HEK293 (cell line): ENCODE data around the gene ZNF536.

Experiments used
- INSM2 ChIP-seq: fragments of 450-650 bp; formaldehyde crosslinking; IDR thresholded peaks from 2 replicates; pipeline ENCODE4 v1.5.1; 2016; ENCODE audit warnings: missing biosample characterization, missing genetic modification characterization
- PRDM6 ChIP-seq: fragments of 450-650 bp; formaldehyde crosslinking; IDR thresholded peaks from 2 replicates; pipeline ENCODE4 v1.5.1; 2017; ENCODE audit warnings: missing biosample characterization, missing genetic modification characterization
- RBAK ChIP-seq: fragments of 450-650 bp; formaldehyde crosslinking; IDR thresholded peaks from 2 replicates; pipeline ENCODE4 v1.5.1; 2016; ENCODE audit warnings: missing biosample characterization, missing genetic modification characterization
- SP7 ChIP-seq: fragments of 450-650 bp; formaldehyde crosslinking; IDR thresholded peaks from 2 replicates; pipeline ENCODE4 v1.5.1; 2016; ENCODE audit warnings: missing biosample characterization, missing genetic modification characterization
- YY2 ChIP-seq: fragments of 450-650 bp; formaldehyde crosslinking; IDR thresholded peaks from 2 replicates; pipeline ENCODE4 v1.5.1; 2016; ENCODE audit warnings: missing biosample characterization, missing genetic modification characterization
- ZBTB10 ChIP-seq: fragments of 450-650 bp; formaldehyde crosslinking; IDR thresholded peaks from 2 replicates; pipeline ENCODE4 v1.5.1; 2016; ENCODE audit warnings: missing biosample characterization, missing genetic modification characterization
- ZBTB26 ChIP-seq: fragments of 450-650 bp; formaldehyde crosslinking; optimal IDR thresholded peaks from 2 replicates; pipeline ENCODE3; 2016; ENCODE audit warnings: missing biosample characterization, mild to moderate bottlenecking, missing genetic modification characterization
- ZBTB7A ChIP-seq: fragments of 450-650 bp; formaldehyde crosslinking; IDR thresholded peaks from 2 replicates; pipeline ENCODE4 v1.5.1; 2016; ENCODE audit warnings: low read depth, missing biosample characterization, missing genetic modification characterization
- ZEB2 ChIP-seq: fragments of 450-650 bp; formaldehyde crosslinking; IDR thresholded peaks from 2 replicates; pipeline ENCODE4 v1.5.1; 2016; ENCODE audit warnings: missing biosample characterization, missing genetic modification characterization
- ZNF112 ChIP-seq: fragments of 450-650 bp; formaldehyde crosslinking; IDR thresholded peaks from 2 replicates; pipeline ENCODE4 v1.5.0; 2017; ENCODE audit warnings: missing biosample characterization, missing genetic modification characterization
- ZNF114 ChIP-seq: fragments of 450-650 bp; formaldehyde crosslinking; IDR thresholded peaks from 2 replicates; pipeline ENCODE4 v1.5.0; 2017; ENCODE audit warnings: missing biosample characterization, missing genetic modification characterization
- ZNF169 ChIP-seq: fragments of 450-650 bp; formaldehyde crosslinking; IDR thresholded peaks from 2 replicates; pipeline ENCODE4 v1.5.1; 2016; ENCODE audit warnings: missing biosample characterization, missing genetic modification characterization
- ZNF202 ChIP-seq: fragments of 450-650 bp; formaldehyde crosslinking; IDR thresholded peaks from 2 replicates; pipeline ENCODE4 v1.5.1; 2016; ENCODE audit warnings: missing biosample characterization, missing genetic modification characterization, borderline replicate concordance
- ZNF239 ChIP-seq: fragments of 450-650 bp; formaldehyde crosslinking; IDR thresholded peaks from 2 replicates; pipeline ENCODE4 v1.5.1; 2016; ENCODE audit warnings: missing biosample characterization, missing genetic modification characterization
- ZNF311 ChIP-seq: fragments of 450-650 bp; formaldehyde crosslinking; IDR thresholded peaks from 2 replicates; pipeline ENCODE4 v1.5.1; 2017; ENCODE audit warnings: missing biosample characterization, missing genetic modification characterization, borderline replicate concordance
- ZNF423 ChIP-seq: fragments of 450-650 bp; formaldehyde crosslinking; IDR thresholded peaks from 2 replicates; pipeline ENCODE4 v1.5.1; 2016; ENCODE audit warnings: missing biosample characterization, missing genetic modification characterization
- ZNF488 ChIP-seq: fragments of 450-650 bp; formaldehyde crosslinking; IDR thresholded peaks from 2 replicates; pipeline ENCODE4 v1.5.1; 2016; ENCODE audit warnings: missing biosample characterization, missing genetic modification characterization
- ZNF521 ChIP-seq: fragments of 450-650 bp; formaldehyde crosslinking; IDR thresholded peaks from 2 replicates; pipeline ENCODE4 v1.5.1; 2017; ENCODE audit warnings: missing biosample characterization, mild to moderate bottlenecking, missing genetic modification characterization
- ZNF621 ChIP-seq: fragments of 450-650 bp; formaldehyde crosslinking; IDR thresholded peaks from 2 replicates; pipeline ENCODE4 v1.5.1; 2017; ENCODE audit warnings: missing biosample characterization, missing genetic modification characterization
- ZNF701 ChIP-seq: fragments of 450-650 bp; formaldehyde crosslinking; IDR thresholded peaks from 2 replicates; pipeline ENCODE4 v1.5.1; 2016; ENCODE audit warnings: missing biosample characterization, missing genetic modification characterization
- ZNF785 ChIP-seq: fragments of 450-650 bp; formaldehyde crosslinking; IDR thresholded peaks from 2 replicates; pipeline ENCODE4 v1.5.1; 2016; ENCODE audit warnings: missing biosample characterization, missing genetic modification characterization
- TF ChIP-seq, protein P1 (sequence below): fragments of 450-650 bp; formaldehyde crosslinking; IDR thresholded peaks from 2 replicates; pipeline ENCODE4 v1.5.1; 2017; ENCODE audit warnings: missing biosample characterization, missing genetic modification characterization
- TF ChIP-seq, protein P2 (sequence below): IDR thresholded peaks from 2 replicates; pipeline ENCODE4 v1.6.1; 2011; ENCODE audit warnings: mild to moderate bottlenecking, low read depth, low read length, borderline replicate concordance

Gene ZNF536

DNA sequence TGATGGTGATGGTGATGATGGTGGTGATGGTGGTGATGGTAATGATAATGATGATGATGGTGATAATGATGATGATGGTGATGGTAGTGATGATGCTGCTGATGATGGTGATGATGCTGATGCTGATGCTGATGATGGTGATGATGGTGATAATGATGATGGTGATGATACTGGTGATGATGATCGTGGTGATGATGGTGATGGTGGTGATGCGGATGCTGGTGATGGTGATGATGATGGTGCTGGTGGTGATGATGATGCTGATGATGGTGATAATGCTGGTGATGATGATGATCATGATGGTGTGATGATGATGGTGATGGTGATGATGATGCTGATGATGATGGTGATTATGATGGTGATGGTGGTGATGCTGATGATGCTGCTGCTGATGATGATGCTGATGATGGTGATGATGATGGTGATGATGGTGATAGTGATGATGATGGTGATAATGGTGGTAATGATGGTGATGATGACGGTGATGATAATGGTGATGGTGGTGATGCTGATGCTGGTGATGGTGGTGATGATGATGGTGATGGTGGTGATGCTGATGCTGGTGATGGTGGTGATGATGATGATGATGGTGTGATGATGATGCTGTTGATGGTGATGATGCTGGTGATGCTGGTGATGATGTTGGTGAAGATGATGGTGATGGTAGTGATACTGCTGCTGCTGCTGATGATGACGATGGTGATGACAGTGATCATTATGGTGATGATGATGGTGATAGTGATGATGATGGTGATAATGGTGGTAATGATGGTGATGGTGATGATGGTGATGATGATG, 62.8 kb downstream of the ZNF536 start (continued):
- TF ChIP-seq ZNF311 (tag by site-specific recombination) (peak; percentile 94), ZNF202 (tag by site-specific recombination) (peak; percentile 42; the same call in 1 of the 2 replicates), ZNF114 (tag by site-specific recombination) (peak; percentile 79), INSM2 (peak; percentile 15; the same call in 1 of the 2 replicates), ZEB2 (tag by site-specific recombination) (no peak), ZNF423 (tag by site-specific recombination) (no peak), ZNF701 (tag by site-specific recombination) (0 out of 2 replicates have a peak, but pooled peaks have one; percentile 75), ZNF785 (tag by site-specific recombination) (peak; percentile 32; the same call in 1 of the 2 replicates), PRDM6 (tag by site-specific recombination) (no peak), ZNF488 (tag by site-specific recombination) (peak; percentile 59; the same call in 1 of the 2 replicates), ZNF521 (tag by site-specific recombination) (peak; percentile 99), ZBTB7A (tag by site-specific recombination) (peak; percentile 32; the same call in 1 of the 2 replicates), ZBTB10 (tag by site-specific recombination) (peak; percentile 18; the same call in 1 of the 2 replicates), ZNF239 (tag by site-specific recombination) (peak; percentile 55), ZNF112 (tag by site-specific recombination) (no peak), ZBTB26 (peak; percentile 20), ZNF621 (peak; percentile 54; the same call in 1 of the 2 replicates), SP7 (tag by site-specific recombination) (no peak), YY2 (tag by site-specific recombination) (peak; percentile 65; the same call in 1 of the 2 replicates), ZNF169 (tag by site-specific recombination) (0 out of 2 replicates have a peak, but pooled peaks have one; percentile 8), RBAK (peak; percentile 92)
- TF ChIP-seq, protein P1, sequence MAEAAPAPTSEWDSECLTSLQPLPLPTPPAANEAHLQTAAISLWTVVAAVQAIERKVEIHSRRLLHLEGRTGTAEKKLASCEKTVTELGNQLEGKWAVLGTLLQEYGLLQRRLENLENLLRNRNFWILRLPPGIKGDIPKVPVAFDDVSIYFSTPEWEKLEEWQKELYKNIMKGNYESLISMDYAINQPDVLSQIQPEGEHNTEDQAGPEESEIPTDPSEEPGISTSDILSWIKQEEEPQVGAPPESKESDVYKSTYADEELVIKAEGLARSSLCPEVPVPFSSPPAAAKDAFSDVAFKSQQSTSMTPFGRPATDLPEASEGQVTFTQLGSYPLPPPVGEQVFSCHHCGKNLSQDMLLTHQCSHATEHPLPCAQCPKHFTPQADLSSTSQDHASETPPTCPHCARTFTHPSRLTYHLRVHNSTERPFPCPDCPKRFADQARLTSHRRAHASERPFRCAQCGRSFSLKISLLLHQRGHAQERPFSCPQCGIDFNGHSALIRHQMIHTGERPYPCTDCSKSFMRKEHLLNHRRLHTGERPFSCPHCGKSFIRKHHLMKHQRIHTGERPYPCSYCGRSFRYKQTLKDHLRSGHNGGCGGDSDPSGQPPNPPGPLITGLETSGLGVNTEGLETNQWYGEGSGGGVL (tag by site-specific recombination): peak; percentile 27; the same call in 1 of the 2 replicates
- TF ChIP-seq, protein P2, sequence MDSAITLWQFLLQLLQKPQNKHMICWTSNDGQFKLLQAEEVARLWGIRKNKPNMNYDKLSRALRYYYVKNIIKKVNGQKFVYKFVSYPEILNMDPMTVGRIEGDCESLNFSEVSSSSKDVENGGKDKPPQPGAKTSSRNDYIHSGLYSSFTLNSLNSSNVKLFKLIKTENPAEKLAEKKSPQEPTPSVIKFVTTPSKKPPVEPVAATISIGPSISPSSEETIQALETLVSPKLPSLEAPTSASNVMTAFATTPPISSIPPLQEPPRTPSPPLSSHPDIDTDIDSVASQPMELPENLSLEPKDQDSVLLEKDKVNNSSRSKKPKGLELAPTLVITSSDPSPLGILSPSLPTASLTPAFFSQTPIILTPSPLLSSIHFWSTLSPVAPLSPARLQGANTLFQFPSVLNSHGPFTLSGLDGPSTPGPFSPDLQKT: no peak
